Measurements from ENCODE around the gene KIAA1328. TPM values are rescaled to one million over a fixed set of nuclear protein-coding genes. Genes with fewer than 3 reads are reported as not detected.

KIAA1328 gene
- total and polyA plus RNA-seq, 7 donors, result 1.3 to 4.4 (median 3.5) TPM

DNA sequence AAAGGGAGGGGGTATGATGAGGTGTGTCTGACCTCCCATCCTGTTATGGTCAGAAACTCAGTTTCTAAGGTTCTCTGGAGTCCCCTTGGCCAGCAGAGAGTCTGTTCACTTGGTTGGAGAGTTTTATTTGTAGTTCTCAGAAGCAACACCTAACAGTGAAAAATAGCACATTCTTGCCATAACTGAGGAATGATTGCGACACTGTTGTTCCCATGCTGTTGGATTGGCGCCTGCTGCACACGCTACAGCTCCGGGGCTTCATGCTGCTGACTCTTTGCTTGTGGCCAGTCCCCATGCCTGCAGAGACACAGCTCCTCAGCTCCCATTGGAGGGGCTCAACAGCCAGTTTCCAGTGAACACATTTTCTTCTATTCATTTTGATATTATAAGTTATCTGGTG is 42.2 kb upstream of the KIAA1328 start:
- no peak overlapping the region for H3K27ac ChIP-seq
- intact Hi-C loops (cut with DNase I), result no loop called here

DNA sequence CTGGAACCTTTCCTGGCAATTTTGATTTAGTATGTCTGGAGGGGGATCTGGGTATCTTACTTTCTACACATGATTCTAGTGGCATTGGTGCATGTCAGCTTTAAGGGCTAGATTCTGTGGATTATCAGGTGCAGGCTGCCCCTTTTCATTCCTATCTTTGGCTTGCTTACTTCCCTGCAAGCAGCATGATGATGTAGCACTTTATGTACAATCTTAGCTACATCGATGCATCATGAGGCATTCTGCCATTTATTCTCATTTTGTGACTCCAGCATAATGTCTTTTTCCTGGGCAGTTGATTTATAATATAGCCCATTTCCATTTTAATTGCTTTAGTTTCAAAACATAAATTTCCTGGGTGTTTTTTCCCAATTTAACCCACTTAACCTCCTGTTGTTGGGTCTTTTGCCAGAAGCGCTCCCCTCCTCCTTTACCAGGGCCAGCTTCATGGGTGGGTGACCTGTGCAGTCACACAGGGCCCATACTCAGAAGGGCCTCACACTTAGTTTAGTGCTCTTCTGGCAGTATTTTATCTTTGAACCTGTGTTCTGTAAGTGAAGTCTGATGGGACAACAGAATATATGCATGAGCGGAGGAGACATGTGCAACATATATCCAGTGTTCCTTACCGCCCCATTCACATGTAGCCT is 36.2 kb upstream of the KIAA1328 start:
- Histone ChIP-seq H3K4me3 (no peak overlapping the region), H3K27me3 (ENCODE audit: insufficient read depth in 3 of 3, low read length in 2 of 3) (no peaks in the 10 kb centered on the region), H3K9me3 (no peaks in the 10 kb centered on the region), H3K27ac (no peak overlapping the region), H3K4me1 (no peaks in the 10 kb centered on the region), H3K36me3 (ENCODE audit: insufficient read depth in 1 of 2, low read depth in 1 of 2) (peaks cover 0 to 53% of the 10 kb centered on the region in 2 donors)
- 95 to 99% (median 99%) methylated on average over 4 of the region's 4 CpGs for WGBS, 3 donors
- intact Hi-C loops (cut with DNase I), result no loop called here
- TF ChIP-seq, protein P1, sequence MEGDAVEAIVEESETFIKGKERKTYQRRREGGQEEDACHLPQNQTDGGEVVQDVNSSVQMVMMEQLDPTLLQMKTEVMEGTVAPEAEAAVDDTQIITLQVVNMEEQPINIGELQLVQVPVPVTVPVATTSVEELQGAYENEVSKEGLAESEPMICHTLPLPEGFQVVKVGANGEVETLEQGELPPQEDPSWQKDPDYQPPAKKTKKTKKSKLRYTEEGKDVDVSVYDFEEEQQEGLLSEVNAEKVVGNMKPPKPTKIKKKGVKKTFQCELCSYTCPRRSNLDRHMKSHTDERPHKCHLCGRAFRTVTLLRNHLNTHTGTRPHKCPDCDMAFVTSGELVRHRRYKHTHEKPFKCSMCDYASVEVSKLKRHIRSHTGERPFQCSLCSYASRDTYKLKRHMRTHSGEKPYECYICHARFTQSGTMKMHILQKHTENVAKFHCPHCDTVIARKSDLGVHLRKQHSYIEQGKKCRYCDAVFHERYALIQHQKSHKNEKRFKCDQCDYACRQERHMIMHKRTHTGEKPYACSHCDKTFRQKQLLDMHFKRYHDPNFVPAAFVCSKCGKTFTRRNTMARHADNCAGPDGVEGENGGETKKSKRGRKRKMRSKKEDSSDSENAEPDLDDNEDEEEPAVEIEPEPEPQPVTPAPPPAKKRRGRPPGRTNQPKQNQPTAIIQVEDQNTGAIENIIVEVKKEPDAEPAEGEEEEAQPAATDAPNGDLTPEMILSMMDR (IDR thresholded peaks at IDR 0.05), result no peak
- ATAC-seq (no peak), DNase-seq (no peak)

More for the DNA sequence above, 42.2 kb upstream of the KIAA1328 start:
- 20 to 45% (median 28%) methylated on average over 4 of the region's 4 CpGs for WGBS, 3 donors
- H3K36me3 ChIP-seq (ENCODE audit: insufficient read depth in 1 of 2, low read depth in 1 of 2), result peaks cover 0 to 18% of the 10 kb centered on the region in 2 donors
- TF ChIP-seq, protein P1 (IDR thresholded peaks at IDR 0.05), result no peak
- H3K9me3 ChIP-seq, result no peaks in the 10 kb centered on the region
- no peak overlapping the region for H3K4me3 ChIP-seq
- no peaks in the 10 kb centered on the region for H3K27me3 ChIP-seq (ENCODE audit: insufficient read depth in 3 of 3, low read length in 2 of 3)
- peak; percentile 56 to 86 (median 78) for ATAC-seq
- H3K4me1 ChIP-seq, result peaks cover 11% of the 10 kb centered on the region
- DNase-seq, result peak; percentile 75 to 84

DNA sequence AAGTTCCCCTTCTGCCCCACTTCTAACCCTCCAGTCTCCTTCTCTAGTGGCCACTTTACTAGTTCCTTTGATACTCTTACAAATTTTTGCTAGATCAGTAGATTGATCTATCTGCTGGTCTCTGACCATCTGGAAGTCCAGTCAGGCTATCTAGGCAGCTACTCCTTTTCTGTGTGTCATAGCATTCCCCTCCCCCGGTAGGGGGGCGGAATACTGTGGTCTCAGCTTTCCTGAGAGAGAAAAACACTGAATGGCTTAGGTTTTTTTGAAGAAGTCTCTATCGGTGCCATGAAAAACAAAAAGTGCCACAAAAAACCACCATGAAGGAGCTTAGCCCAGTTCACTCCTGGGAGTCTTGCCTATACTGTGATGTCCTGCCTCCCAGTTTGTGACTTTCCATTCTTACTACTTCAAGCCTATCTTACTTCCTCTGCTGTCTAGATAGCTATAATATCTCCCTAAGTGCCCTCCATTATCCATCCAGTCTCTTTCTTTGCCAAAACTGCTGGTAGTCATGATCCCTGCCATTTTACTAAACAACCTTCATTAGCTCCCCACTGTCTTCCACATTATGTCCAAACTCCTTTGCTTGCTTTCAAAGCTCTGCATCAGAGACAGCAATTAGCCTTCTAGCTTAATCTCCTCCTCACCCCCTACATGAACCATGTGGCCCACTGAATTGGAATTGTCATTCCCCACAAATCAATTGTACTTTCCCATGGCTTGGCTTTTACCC is 30.0 kb upstream of the KIAA1328 start:
- intact Hi-C loops (cut with DNase I), result no loop called here
- ATAC-seq (no peak), DNase-seq (no peak)
- TF ChIP-seq, protein P1 (IDR thresholded peaks at IDR 0.05), result no peak
- no peak overlapping the region for H3K27ac ChIP-seq
- H3K4me3 ChIP-seq, result no peak overlapping the region
- no peaks in the 10 kb centered on the region for H3K4me1 ChIP-seq
- 75 to 81% (median 78%) methylated on average over 3 of the region's 3 CpGs for WGBS, 3 donors
- no peaks in the 10 kb centered on the region for H3K27me3 ChIP-seq (ENCODE audit: insufficient read depth in 3 of 3, low read length in 2 of 3)
- peaks cover 3 to 51% of the 10 kb centered on the region in 2 donors for H3K36me3 ChIP-seq (ENCODE audit: insufficient read depth in 1 of 2, low read depth in 1 of 2)
- no peaks in the 10 kb centered on the region for H3K9me3 ChIP-seq

DNA sequence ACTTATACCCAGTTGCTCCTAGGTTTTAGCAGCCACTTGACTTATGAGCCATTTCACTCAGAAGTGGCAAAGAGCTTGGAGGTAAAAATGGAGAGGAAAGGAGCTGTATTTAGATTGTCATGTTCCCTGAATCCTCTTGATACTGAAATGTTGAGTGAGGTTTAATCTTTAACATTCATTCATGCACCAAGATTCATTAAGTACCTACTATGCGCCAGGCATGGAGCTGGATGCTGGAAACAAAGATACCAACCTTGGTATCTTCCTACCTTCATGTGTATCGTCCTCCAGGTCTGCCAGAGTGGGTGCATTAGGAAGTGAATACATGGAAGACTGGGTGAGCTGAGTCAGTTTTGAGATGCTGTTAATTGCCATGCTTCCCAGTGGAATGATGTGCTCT is 23.8 kb upstream of the KIAA1328 start:
- intact Hi-C loops (cut with DNase I), result loop anchor here (5.0 kb wide), 2 partner anchors 113 to 118 kb away; no protein-coding TSS in a partner anchor
- H3K27me3 ChIP-seq (ENCODE audit: insufficient read depth in 3 of 3, low read length in 2 of 3), result no peaks in the 10 kb centered on the region
- ATAC-seq, result no peak
- peaks cover 3 to 40% of the 10 kb centered on the region in 2 donors for H3K36me3 ChIP-seq (ENCODE audit: insufficient read depth in 1 of 2, low read depth in 1 of 2)
- H3K4me3 ChIP-seq, result no peak overlapping the region
- H3K27ac ChIP-seq, result no peak overlapping the region
- TF ChIP-seq, protein P1 (IDR thresholded peaks at IDR 0.05), result no peak
- no peak for DNase-seq
- 95 to 100% (median 98%) methylated on average over 2 of the region's 2 CpGs for WGBS, 3 donors
- H3K4me1 ChIP-seq, result no peaks in the 10 kb centered on the region
- no peaks in the 10 kb centered on the region for H3K9me3 ChIP-seq

Measured in psoas muscle (tissue), 8 donors.